K562 (cell line): ENCODE results near the gene SOCS3. TPM values are rescaled to one million over a fixed set of nuclear protein-coding genes. Genes with fewer than 3 reads are reported as not detected.

Experiments used
- ATAC-seq: fragments of 200-7000 bp; cut with Tn5 transposase; 3 replicates; pipeline ENCODE4 v1.9.1; 2020; ENCODE audit warnings: moderate library complexity
- BruUV-seq: library from RNA; stranded (reverse); fragments of 400-500 nt; replicated peaks from 2 replicates; lab custom pipeline; 2021; lab: Mats Ljungman, UMichigan
- CTCF ChIA-PET: fragments of 300-600 bp; formaldehyde crosslinking; extraction: SDS; loops from one replicate; lab custom pipeline; 2021; ENCODE audit warnings: low intra/inter-chr PET ratio; lab: Yijun Ruan, JAX
- POLR2A ChIA-PET: fragments of 300-600, 350-650 bp; sonication (Branson Sonifier 250); formaldehyde crosslinking; extraction: SDS; loops from one replicate; lab custom pipeline; 2021; ENCODE audit warnings: antibody characterized with exemption, inconsistent platforms; lab: Yijun Ruan, JAX
- DNase-seq, 4 experiments: peaks; one replicate each; pipeline versions ENCODE4 v3.0.0 to v3.0.0-alpha.2; 2011 to 2018; ENCODE audit warnings: low spot score in 3 of 4, mixed read lengths in 3 of 4; ENCODE audit errors: extremely low read depth in 1 of 4
- FAIRE-seq: peaks from 2 replicates; lab custom pipeline; 2011; peaks lifted over from hg19 to GRCh38; lab: Jason Lieb, UNC
- H2AFZ ChIP-seq: 2 replicates; pipeline ENCODE4 v1.6.0; 2011; ENCODE audit warnings: low read depth, low read length, control low read depth, inconsistent platforms
- H3K27ac ChIP-seq: fragments of 200-600 bp; 3 replicates; pipeline ENCODE4 v1.8.0; 2011; ENCODE audit warnings: low read depth, mild to moderate bottlenecking, control low read depth, inconsistent platforms, low read length, moderate library complexity, mixed read lengths; ENCODE audit errors: extremely low read depth
- H3K27me3 ChIP-seq, 2 experiments: fragments of 300-600 bp in 1 of 2; 2 replicates in 1 of 2; 3 replicates in 1 of 2; pipeline versions ENCODE4 v1.6.0 to v1.8.0; 2011; ENCODE audit warnings: inconsistent platforms in 2 of 2, low read length in 2 of 2, mild to moderate bottlenecking in 1 of 2, mixed read lengths in 1 of 2, moderate library complexity in 1 of 2; ENCODE audit not compliant: control insufficient read depth in 2 of 2, insufficient read depth in 2 of 2
- H3K36me3 ChIP-seq: fragments of 300-600 bp; 3 replicates; pipeline ENCODE4 v1.8.0; 2011; ENCODE audit warnings: mild to moderate bottlenecking, low read length, inconsistent platforms; ENCODE audit not compliant: control insufficient read depth, insufficient read depth
- H3K4me1 ChIP-seq, 2 experiments: fragments of 200-600 bp in 1 of 2; replicated peaks in 1 of 2; 2 replicates in 1 of 2; 3 replicates in 1 of 2; pipeline versions ENCODE4 v1.5.1 to v1.8.0; 2011; ENCODE audit warnings: inconsistent platforms in 2 of 2, low read length in 2 of 2, mild to moderate bottlenecking in 1 of 2, mixed read lengths in 1 of 2, moderate library complexity in 1 of 2; ENCODE audit not compliant: control insufficient read depth in 2 of 2, insufficient read depth in 2 of 2
- H3K4me2 ChIP-seq: 2 replicates; pipeline ENCODE4 v1.6.1; 2011; ENCODE audit warnings: low read length, control low read depth, inconsistent platforms, mixed read lengths; ENCODE audit not compliant: insufficient read depth
- H3K4me3 ChIP-seq: fragments of 200-600 bp; sonication (generic), shearing (Covaris generic); 2 replicates; pipeline ENCODE4 v1.5.1; 2016; ENCODE audit warnings: control low read depth, inconsistent platforms
- H3K79me2 ChIP-seq: fragments of 200-600 bp; 3 replicates; pipeline ENCODE4 v1.8.0; 2011; ENCODE audit warnings: low read length, inconsistent platforms; ENCODE audit not compliant: control insufficient read depth, insufficient read depth
- H3K9ac ChIP-seq, 2 experiments: 2 replicates each; pipeline versions ENCODE4 v1.6.0 to v1.6.1; 2011; ENCODE audit warnings: low read depth in 2 of 2, low read length in 2 of 2, control low read depth in 1 of 2, inconsistent platforms in 1 of 2, mild to moderate bottlenecking in 1 of 2, mixed read lengths in 1 of 2; ENCODE audit not compliant: insufficient read depth in 1 of 2
- H3K9me1 ChIP-seq: one replicate; pipeline ENCODE4 v1.6.0; 2011; ENCODE audit warnings: inconsistent platforms, mild to moderate bottlenecking, low read length, moderate library complexity; ENCODE audit not compliant: control insufficient read depth, insufficient read depth
- H3K9me3 ChIP-seq: replicated peaks from 2 replicates; pipeline ENCODE4 v1.5.1; 2011; ENCODE audit warnings: low read depth, low read length, inconsistent platforms; ENCODE audit not compliant: control insufficient read depth, insufficient read depth
- H4K20me1 ChIP-seq: replicated peaks from 2 replicates; pipeline ENCODE4 v1.6.1; 2011; ENCODE audit warnings: low read length, inconsistent platforms, mixed read lengths; ENCODE audit not compliant: control insufficient read depth, insufficient read depth
- BCOR ChIP-seq: fragments of 450-650 bp; IDR thresholded peaks from 2 replicates; pipeline ENCODE4 v1.6.1; 2016
- BDP1 ChIP-seq: IDR thresholded peaks from 3 replicates; pipeline ENCODE4 v1.6.1; 2011; ENCODE audit not compliant: insufficient read length, insufficient read depth
- BHLHE40 ChIP-seq: IDR thresholded peaks from 2 replicates; pipeline ENCODE4 v1.6.1; 2011; ENCODE audit warnings: low read length, improper control_type of control experiment
- CREBBP ChIP-seq: IDR thresholded peaks from one replicate; pipeline ENCODE4 v1.6.1; 2012; ENCODE audit warnings: low read depth, mild to moderate bottlenecking, control low read depth, inconsistent platforms, low read length
- E2F1 ChIP-seq: sonication (generic); formaldehyde crosslinking; IDR thresholded peaks from 2 replicates; pipeline ENCODE4 v1.8.1; 2023; ENCODE audit warnings: mild to moderate bottlenecking, missing genetic modification reagents, moderate library complexity
- EHMT2 ChIP-seq: fragments of 450-650 bp; IDR thresholded peaks from 2 replicates; pipeline ENCODE4 v1.6.1; 2018; ENCODE audit warnings: antibody characterized with exemption
- GABPB1 ChIP-seq: sonication (generic); formaldehyde crosslinking; IDR thresholded peaks from 2 replicates; pipeline ENCODE4 v1.8.0; 2022; ENCODE audit warnings: mild to moderate bottlenecking, missing genetic modification reagents
- HNRNPK ChIP-seq: fragments of 200-400 bp; formaldehyde crosslinking; IDR thresholded peaks from one replicate; pipeline ENCODE4 v1.6.1; 2018; ENCODE audit warnings: mild to moderate bottlenecking, low read depth, low read length; ENCODE audit not compliant: poor library complexity, severe bottlenecking
- LEF1 ChIP-seq: fragments of 450-650 bp; IDR thresholded peaks from 2 replicates; pipeline ENCODE4 v1.6.1; 2016; ENCODE audit warnings: mild to moderate bottlenecking
- MTA2 ChIP-seq: fragments of 450-650 bp; IDR thresholded peaks from 2 replicates; pipeline ENCODE4 v1.6.1; 2016; ENCODE audit warnings: low read depth
- NUFIP1 ChIP-seq: fragments of 450-650 bp; IDR thresholded peaks from 2 replicates; pipeline ENCODE4 v1.6.1; 2018; ENCODE audit not compliant: partially characterized antibody
- RBM34 ChIP-seq: fragments of 200-400 bp; formaldehyde crosslinking; IDR thresholded peaks from 2 replicates; pipeline ENCODE4 v1.6.1; 2018; ENCODE audit warnings: low read length, borderline replicate concordance; ENCODE audit not compliant: insufficient read depth
- RFX1 ChIP-seq: fragments of 450-650 bp; IDR thresholded peaks from 2 replicates; pipeline ENCODE4 v1.6.1; 2016; ENCODE audit warnings: mild to moderate bottlenecking, moderate library complexity
- SMAD1 ChIP-seq: fragments of 150-350 bp; IDR thresholded peaks from 2 replicates; pipeline ENCODE4 v1.6.1; 2014; ENCODE audit warnings: low read length, low read depth; ENCODE audit not compliant: partially characterized antibody
- TCF7L2 ChIP-seq: fragments of 150-350 bp; IDR thresholded peaks from 2 replicates; pipeline ENCODE4 v1.6.1; 2016; ENCODE audit warnings: low read depth, mild to moderate bottlenecking, low read length, moderate library complexity
- THRB ChIP-seq: fragments of 450-650 bp; formaldehyde crosslinking; conservative IDR thresholded peaks from 2 replicates; pipeline ENCODE4 v1.4.0; 2022; ENCODE audit warnings: mild to moderate bottlenecking, missing genetic modification characterization
- TRIM25 ChIP-seq: fragments of 450-650 bp; IDR thresholded peaks from 2 replicates; pipeline ENCODE4 v1.7.0; 2016; ENCODE audit warnings: borderline replicate concordance
- ZNF212 ChIP-seq: fragments of 450-650 bp; formaldehyde crosslinking; IDR thresholded peaks from 2 replicates; pipeline ENCODE4 v1.4.0; 2020; ENCODE audit warnings: mild to moderate bottlenecking
- ZNF239 ChIP-seq: fragments of 250-450 bp; sonication (Bioruptor Pico); IDR thresholded peaks from 2 replicates; pipeline ENCODE4 v1.4.0; 2020; ENCODE audit warnings: mild to moderate bottlenecking
- ZNF316 ChIP-seq: fragments of 450-650 bp; IDR thresholded peaks from 2 replicates; pipeline ENCODE4 v1.6.1; 2016
- WGBS: fragments of 100-300 bp; shearing (Covaris generic); methylation state at CpG from one replicate; pipeline ENCODE4 v1.1.6; 2016; ENCODE audit warnings: low coverage, mixed read lengths; ENCODE audit not compliant: insufficient coverage; ENCODE audit errors: missing lambda C conversion rate; 5-methylcytosine and 5-hydroxymethylcytosine counted together
- in situ Hi-C: fragments of 300-500 bp; cut with MboI; formaldehyde crosslinking; loops from 4 replicates; pipeline ENCODE4 v1.15.0; 2018; ENCODE audit warnings: inconsistent platforms, mixed read lengths
- intact Hi-C: fragments of 100-400 bp; cut with micrococcal nuclease; formaldehyde crosslinking; loops from 2 replicates; pipeline ENCODE4 v1.14.2; 2022
- polyA plus RNA-seq, 8 experiments: library from polyadenylated mRNA; depleted of rRNA in 4 of 8; stranded (reverse) in 5 of 8; unstranded in 3 of 8; fragments of >200 nt; fragmentation: Nextera tagmentation in 2 of 8; fragmentation: Illumina TruSeq in 1 of 8; extraction: Ambion mirVana in 2 of 8; extraction: Trizol in 1 of 8; gene quantifications; 2 replicates each; pipeline versions ENCODE4 v1.2.1 to v1.2.3, GENCODE V29; 2011 to 2014; ENCODE audit warnings: inconsistent platforms in 1 of 8, missing spikeins in 1 of 8
- total RNA-seq, 7 experiments: library from RNA; depleted of rRNA in 6 of 7; stranded (reverse); fragments of >200 nt in 6 of 7; fragmentation: Illumina TruSeq in 2 of 7; extraction: Trizol in 2 of 7; gene quantifications; 2 replicates each; pipeline versions ENCODE4 v1.2.1 to v1.2.3, GENCODE V29; 2011 to 2021; ENCODE audit warnings: low replicate concordance in 1 of 7

The SOCS3 gene
- total and polyA plus RNA-seq, 9 of the 15 experiments (the other 6 are each of a cell fraction or from before 2014, with no cell fraction given): 0.56 to 38.9 (median 13.7) TPM

DNA sequence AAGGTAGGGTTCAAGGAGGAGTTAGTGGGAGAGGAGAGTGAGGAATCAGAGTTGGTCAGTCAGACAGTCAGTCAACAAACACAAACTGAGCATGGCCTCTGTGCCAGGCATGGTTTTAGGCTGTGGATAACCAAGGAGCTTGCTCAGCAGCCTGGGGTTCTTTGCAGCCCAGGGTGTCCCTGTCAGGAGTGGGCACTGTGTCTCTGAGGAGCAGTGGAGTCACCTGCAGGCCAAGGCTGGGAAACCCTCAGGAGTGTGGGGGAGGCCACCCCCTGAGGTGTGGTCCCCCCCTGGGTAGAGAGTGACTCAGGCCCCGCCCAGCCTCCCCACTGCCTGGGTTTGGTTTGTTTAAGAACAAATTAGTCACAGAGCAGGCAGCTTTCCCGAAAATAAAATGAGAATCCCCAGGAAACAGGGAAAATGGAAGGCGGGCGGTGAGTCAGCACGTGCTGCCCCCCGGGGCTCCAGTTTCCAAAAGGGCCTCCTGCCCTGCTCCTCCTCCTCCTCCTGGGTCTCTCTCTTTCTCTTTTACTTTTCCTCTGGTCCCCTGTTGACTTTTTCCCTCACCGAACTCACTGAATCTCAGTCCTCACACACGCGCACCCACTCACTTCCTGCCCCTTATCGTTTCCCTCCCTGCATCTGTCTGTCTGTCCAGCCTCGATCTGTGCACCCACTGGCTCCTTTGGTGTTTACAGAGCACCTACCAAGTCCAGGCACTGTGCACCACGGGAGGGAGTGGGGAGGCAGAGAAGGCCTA lies 44.3 kb downstream of the SOCS3 start:
- H4K20me1 ChIP-seq: no peaks in the 10 kb centered on the region
- no peaks in the 10 kb centered on the region for H3K36me3 ChIP-seq
- H3K4me2 ChIP-seq: peak overlapping the region; percentile 68
- ChIA-PET CTCF (no interaction called here), POLR2A (interaction anchor here (0.8 to 2.0 kb wide), 3 partner anchors 9 to 683 kb away, joined by 3 to 7 read pairs (median 4); no protein-coding TSS in a partner anchor)
- no peaks in the 10 kb centered on the region for H3K27me3 ChIP-seq
- no peaks in the 10 kb centered on the region for H3K9me3 ChIP-seq
- in situ Hi-C loops (no loop called here), intact Hi-C loops (no loop called here)
- H2AFZ ChIP-seq: peak overlapping the region; percentile 80
- peaks cover 37 to 56% of the 10 kb centered on the region in 2 experiments for H3K4me1 ChIP-seq
- under 1% methylated on average over 11 of the region's 12 CpGs for WGBS
- no TSS peak for BruUV-seq
- peak; percentile 65 for ATAC-seq
- peak overlapping the region; percentile 26 for H3K27ac ChIP-seq
- H3K9ac ChIP-seq: peak overlapping the region; percentile 48 to 86
- DNase-seq: peak; percentile 86 to 96 (median 93)
- peak; percentile 92 for FAIRE-seq
- H3K79me2 ChIP-seq: no peaks in the 10 kb centered on the region
- H3K9me1 ChIP-seq: no peaks in the 10 kb centered on the region
- no peak overlapping the region for H3K4me3 ChIP-seq
- TF ChIP-seq MTA2 (peak; percentile 76), TCF7L2 (no peak), ZNF212 (CRISPR knock-in tag) (0 out of 2 replicates have a peak, but pooled peaks have one; percentile 11), TRIM25 (no peak), E2F1 (CRISPR knock-in tag) (no peak), GABPB1 (CRISPR knock-in tag) (no peak), RBM34 (no peak), BCOR (peak; percentile 79), ZNF239 (CRISPR knock-in tag) (no peak), ZNF316 (0 out of 2 replicates have a peak, but pooled peaks have one; percentile 6), EHMT2 (no peak), THRB (peak; percentile 61; the same call in 1 of the 2 replicates), RFX1 (no peak), NUFIP1 (no peak), BHLHE40 (peak; percentile 62), LEF1 (peak; percentile 91), SMAD1 (no peak), HNRNPK (no peak), CREBBP (no peak), BDP1 (no peak)
